Esophagus muscularis mucosa (tissue), 4 donors: ENCODE measurements around the gene SPDYE16. TPM values are rescaled to one million over a fixed set of nuclear protein-coding genes. Genes with fewer than 3 reads are reported as not detected.
"Not testable (repeated sequence)": the region's sequence is repeated elsewhere in the genome, so short reads cannot be mapped to it uniquely, and the experiment has no call there.

Source experiments
- DNase-seq: peaks from one replicate; pipeline ENCODE4 v3.0.0-alpha.2; 2017; ENCODE audit errors: extremely low spot score
- H3K27ac ChIP-seq, 4 donors: fragments of 200-600 bp; sonication (generic); replicated peaks in 1 of 4; 1 replicate in 3 of 4; 2 replicates in 1 of 4; pipeline ENCODE4 v1.5.1; 2016 to 2019; ENCODE audit warnings: mild to moderate bottlenecking in 1 of 4
- H3K27me3 ChIP-seq, 4 donors: fragments of 200-600 bp; sonication (generic); one replicate each; pipeline versions ENCODE4 v1.5.1 to v1.6.0; 2016 to 2019
- H3K36me3 ChIP-seq, 4 donors: fragments of 200-600 bp; sonication (generic); one replicate each; pipeline ENCODE4 v1.5.1; 2016 to 2019
- H3K4me1 ChIP-seq, 4 donors: fragments of 200-600 bp; sonication (generic); one replicate each; pipeline ENCODE4 v1.5.1; 2016 to 2019
- H3K4me3 ChIP-seq, 4 donors: fragments of 200-600 bp; sonication (generic); 1 replicate in 2 of 4; 2 replicates in 2 of 4; pipeline ENCODE4 v1.5.1; 2016 to 2019; ENCODE audit warnings: mild to moderate bottlenecking in 4 of 4, moderate library complexity in 1 of 4
- H3K9me3 ChIP-seq, 4 donors: fragments of 200-600 bp; sonication (generic); 1 replicate in 3 of 4; 2 replicates in 1 of 4; pipeline ENCODE4 v1.5.1; 2016 to 2019
- CTCF ChIP-seq, 3 experiments: fragments of 200-600 bp in 2 of 3; fragments of 450-650 bp in 1 of 3; sonication (generic) in 2 of 3; IDR thresholded peaks; one replicate each; pipeline ENCODE4 v1.5.1; 2017 to 2019; ENCODE audit warnings: antibody characterized with exemption in 3 of 3, mild to moderate bottlenecking in 2 of 3, moderate library complexity in 1 of 3
- EP300 ChIP-seq: sonication (generic); formaldehyde crosslinking; IDR thresholded peaks from one replicate; pipeline ENCODE4 v1.6.1; 2017; ENCODE audit warnings: antibody characterized with exemption
- POLR2A ChIP-seq: fragments of 450-650 bp; IDR thresholded peaks from one replicate; pipeline ENCODE4 v1.6.1; 2017; ENCODE audit warnings: antibody characterized with exemption, moderate library complexity, mild to moderate bottlenecking, low read depth
- POLR2AphosphoS5 ChIP-seq, 2 donors: sonication (generic); formaldehyde crosslinking; IDR thresholded peaks; one replicate each; pipeline ENCODE4 v1.6.1; 2017; ENCODE audit warnings: antibody characterized with exemption in 2 of 2
- WGBS: methylation state at CpG from one replicate; pipeline ENCODE4 v1.1.5; 2018; 5-methylcytosine and 5-hydroxymethylcytosine counted together
- intact Hi-C: fragments of 100-400 bp; cut with DNase I; formaldehyde crosslinking; loops from one replicate; pipeline ENCODE4 v1.15.1; 2023
- total RNA-seq, 4 donors: library from RNA; depleted of rRNA; stranded (reverse); fragments of >200 nt; gene quantifications; one replicate each; pipeline versions ENCODE4 v1.1.0 to v1.2.1, GENCODE V29; 2016

The SPDYE16 gene
- total RNA-seq, 4 donors from 2014 or later: 0.19 TPM; not detected in 3

GRCh38 chr7:76509931-76510877 is 32.9 kb downstream of the SPDYE16 start, which contains the start of gene UPK3B:
Gene UPK3B (plus strand): TSS chr7:76510552. CDS start chr7:76510653, 101 bp downstream.
- DNase-seq: no peak

GRCh38 chr7:76507723-76508406 is 35.2 kb downstream of the SPDYE16 start:
- TF ChIP-seq POLR2AphosphoS5 (IDR thresholded peaks at IDR 0.05): peak in 1 of 2 donors; percentile 23
- TF ChIP-seq CTCF (IDR thresholded peaks at IDR 0.05): no peak
- TF ChIP-seq EP300: no peak
- WGBS: 78% methylated on average over 11 of the region's 11 CpGs
- H3K27me3 ChIP-seq: no peaks in the 10 kb centered on the region
- H3K9me3 ChIP-seq: no peaks in the 10 kb centered on the region
- intact Hi-C loops: loop anchor here (10.0 kb wide), 1 partner anchor 487 kb away; no protein-coding TSS in a partner anchor
- no peak overlapping the region for H3K27ac ChIP-seq
- no peak overlapping the region for H3K4me3 ChIP-seq
- peaks cover 9 to 36% (median 25%) of the 10 kb centered on the region in 4 donors for H3K36me3 ChIP-seq
- DNase-seq: no peak
- peaks cover 0 to 14% (median 11%) of the 10 kb centered on the region in 4 donors for H3K4me1 ChIP-seq

More at GRCh38 chr7:76509931-76510877, 32.9 kb downstream of the SPDYE16 start, which contains the start of gene UPK3B:
- H3K4me3 ChIP-seq: no peak within 1 kb of the TSS
- peaks cover 5 to 20% (median 18%) of the 10 kb centered on the region in 4 donors for H3K4me1 ChIP-seq
- intact Hi-C loops: loop anchor here (10.0 kb wide), 1 partner anchor 485 kb away; no protein-coding TSS in a partner anchor
- 30% methylated on average over 8 of the region's 20 CpGs for WGBS
- peaks cover 5 to 22% (median 14%) of the 10 kb centered on the region in 4 donors for H3K36me3 ChIP-seq
- no peaks in the 10 kb centered on the region for H3K27me3 ChIP-seq
- TF ChIP-seq POLR2A (no peak), EP300 (no peak), CTCF (IDR thresholded peaks at IDR 0.05) (no peak), POLR2AphosphoS5 (IDR thresholded peaks at IDR 0.05) (no peak)
- H3K27ac ChIP-seq: no peak within 1 kb of the TSS
- no peaks in the 10 kb centered on the region for H3K9me3 ChIP-seq

GRCh38 chr7:76506643-76507042 is 36.5 kb downstream of the SPDYE16 start:
- peaks cover 16 to 48% (median 31%) of the 10 kb centered on the region in 4 donors for H3K36me3 ChIP-seq
- not testable (repeated sequence) for H3K9me3 ChIP-seq
- 96% methylated on average over 8 of the region's 8 CpGs for WGBS

GRCh38 chr7:76506081-76506440 is 37.0 kb downstream of the SPDYE16 start:
- Histone ChIP-seq H3K9me3 (no peaks in the 10 kb centered on the region), H3K27me3 (no peaks in the 10 kb centered on the region), H3K4me1 (peaks cover 0 to 12% (median 9%) of the 10 kb centered on the region in 4 donors), H3K4me3 (no peak overlapping the region), H3K27ac (no peak overlapping the region), H3K36me3 (peaks cover 16 to 50% (median 34%) of the 10 kb centered on the region in 4 donors)
- DNase-seq: no peak
- TF ChIP-seq POLR2AphosphoS5 (IDR thresholded peaks at IDR 0.05): no peak
- intact Hi-C loops: loop anchor here (10.0 kb wide), 1 partner anchor 489 kb away; no protein-coding TSS in a partner anchor
- 78% methylated on average over 5 of the region's 5 CpGs for WGBS

More at GRCh38 chr7:76506643-76507042, 36.5 kb downstream of the SPDYE16 start:
- intact Hi-C loops: loop anchor here (10.0 kb wide), 1 partner anchor 488 kb away; no protein-coding TSS in a partner anchor
- H3K27me3 ChIP-seq, DNase-seq, H3K27ac ChIP-seq, H3K4me3 ChIP-seq: not testable (repeated sequence)
- peaks cover 0 to 12% (median 9%) of the 10 kb centered on the region in 4 donors for H3K4me1 ChIP-seq

- DNase-seq: no peak
- intact Hi-C loops: loop anchor here (10.0 kb wide), 1 partner anchor 489 kb away; no protein-coding TSS in a partner anchor
- TF ChIP-seq POLR2AphosphoS5 (IDR thresholded peaks at IDR 0.05): no peak
- TF ChIP-seq EP300: no peak
- no peak for TF ChIP-seq CTCF (IDR thresholded peaks at IDR 0.05)
- no peak for TF ChIP-seq POLR2A
- Histone ChIP-seq H3K9me3 (no peaks in the 10 kb centered on the region), H3K4me3 (no peak overlapping the region), H3K36me3 (peaks cover 16 to 56% (median 38%) of the 10 kb centered on the region in 4 donors), H3K4me1 (peaks cover 0 to 10% (median 9%) of the 10 kb centered on the region in 4 donors), H3K27ac (no peak overlapping the region), H3K27me3 (no peaks in the 10 kb centered on the region)
- WGBS: 86% methylated on average over 10 of the region's 32 CpGs
Measured at GRCh38 chr7:76505168-76506080, 37.7 kb downstream of the SPDYE16 start.

GRCh38 chr7:76504351-76505167 is 38.5 kb downstream of the SPDYE16 start:
- H3K9me3 ChIP-seq, H3K4me1 ChIP-seq, DNase-seq, H3K27ac ChIP-seq, H3K27me3 ChIP-seq, H3K4me3 ChIP-seq: not testable (repeated sequence)
- 88% methylated on average over 17 of the region's 33 CpGs for WGBS
- H3K36me3 ChIP-seq: peaks cover 16 to 56% (median 38%) of the 10 kb centered on the region in 4 donors
- intact Hi-C loops: loop anchor here (10.0 kb wide), 1 partner anchor 490 kb away; no protein-coding TSS in a partner anchor

- not testable (repeated sequence) for H3K9me3 ChIP-seq, H3K27me3 ChIP-seq, H3K27ac ChIP-seq, H3K4me1 ChIP-seq, DNase-seq, H3K4me3 ChIP-seq
- H3K36me3 ChIP-seq: peaks cover 16 to 58% (median 38%) of the 10 kb centered on the region in 4 donors
- intact Hi-C loops: loop anchor here (10.0 kb wide), 1 partner anchor 492 kb away; no protein-coding TSS in a partner anchor
- WGBS: 93% methylated on average over 10 of the region's 12 CpGs
Measured at GRCh38 chr7:76503244-76503643, 39.9 kb downstream of the SPDYE16 start.
